ENCODE results near the gene DLGAP1. TPM values are rescaled to one million over a fixed set of nuclear protein-coding genes. Genes with fewer than 3 reads are reported as not detected.

DLGAP1 gene
- total and polyA plus RNA-seq, 2 of the 4 experiments (the other 2 are of a cell fraction) = under 0.01 to 0.09 TPM

DNA sequence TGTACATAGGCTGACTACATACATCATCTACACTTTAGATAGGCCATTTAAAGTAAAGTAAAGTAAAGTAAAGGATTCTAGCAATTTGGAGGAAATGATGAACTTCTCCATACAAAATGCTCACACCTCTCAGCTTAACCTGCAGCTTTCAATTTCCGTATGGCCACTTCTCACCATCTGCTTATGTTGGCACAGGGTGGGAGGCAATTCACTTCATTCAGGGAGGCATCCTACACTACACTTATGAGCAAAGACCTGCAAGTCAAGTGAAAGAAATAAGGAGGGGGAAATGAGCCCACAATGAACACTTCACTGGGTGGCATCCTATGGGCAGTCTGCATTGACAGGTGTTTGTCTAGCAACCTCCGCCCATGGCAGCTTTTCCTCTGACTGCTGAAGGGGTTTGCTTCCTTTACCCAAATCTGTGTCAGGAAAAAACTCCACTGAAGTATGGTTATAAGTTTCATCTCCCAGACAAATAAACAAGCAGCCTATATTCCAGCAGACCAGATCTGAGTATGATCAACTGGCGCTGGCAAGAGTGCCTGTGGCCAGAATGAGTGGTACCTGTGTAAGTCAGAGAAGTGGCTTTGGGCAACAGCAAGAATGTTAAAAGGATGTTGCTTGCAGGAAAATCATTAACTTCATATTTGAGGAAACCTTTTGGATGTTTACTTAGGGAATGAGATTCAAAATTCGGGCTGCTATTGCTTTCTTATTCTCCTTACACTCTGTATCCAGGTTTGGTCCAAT is 556.1 kb downstream of the DLGAP1 start:
- Histone ChIP-seq H3K4me1 (ENCODE audit: control insufficient read depth, insufficient read depth, low read length) (peaks cover 4% of the 10 kb centered on the region), H2BK5ac (ENCODE audit: low read depth, low read length, poor library complexity, severe bottlenecking) (no peak overlapping the region), H3K14ac (replicated peaks; ENCODE audit: low read depth, low read length) (no peak overlapping the region), H3K56ac (ENCODE audit: extremely low read depth, insufficient read depth, low read length) (no peak overlapping the region), H3K36me3 (ENCODE audit: control insufficient read depth, insufficient read depth, low read length) (no peaks in the 10 kb centered on the region), H2AK9ac (replicated peaks; ENCODE audit: low read depth, low read length, poor library complexity) (no peak overlapping the region), H3K4ac (ENCODE audit: low read depth, low read length) (no peak overlapping the region), H2BK15ac (ENCODE audit: low read depth, low read length) (no peak overlapping the region), H3K18ac (ENCODE audit: low read depth, low read length) (no peak overlapping the region), H3K9me1 (ENCODE audit: insufficient read depth, low read length) (peaks cover under 1% of the 10 kb centered on the region), H3K4me3 (ENCODE audit: insufficient read depth, low read depth, low read length) (no peak overlapping the region), H3K79me1 (ENCODE audit: low read depth in 1 of 2, low read length in 2 of 2) (no peaks in the 10 kb centered on the region), H3K27me3 (ENCODE audit: control insufficient read depth, insufficient read depth, low read length) (no peaks in the 10 kb centered on the region), H2BK120ac (ENCODE audit: low read depth, low read length) (no peak overlapping the region), H2BK20ac (ENCODE audit: low read depth, low read length) (no peak overlapping the region), H4K5ac (ENCODE audit: low read depth, low read length) (no peak overlapping the region), H2AFZ (replicated peaks; ENCODE audit: low read length, poor library complexity) (no peak overlapping the region), H4K8ac (ENCODE audit: low read depth in 2 of 2, low read length in 2 of 2) (no peak overlapping the region), H3K27ac (ENCODE audit: insufficient read depth, low read length) (no peak overlapping the region), H3K9ac (ENCODE audit: low read depth, low read length) (no peak overlapping the region), H2AK5ac (ENCODE audit: low read depth, low read length) (no peak overlapping the region), H4K20me1 (ENCODE audit: insufficient read depth, low read length) (no peaks in the 10 kb centered on the region), H3K4me2 (ENCODE audit: low read depth, low read length) (no peak overlapping the region), H3K9me3 (ENCODE audit: control insufficient read depth, insufficient read depth, low read length) (no peaks in the 10 kb centered on the region), H4K91ac (ENCODE audit: insufficient read depth, low read depth, low read length) (no peak overlapping the region), H3K23ac (ENCODE audit: low read depth, low read length) (no peak overlapping the region)
- in situ Hi-C loops (cut with MboI; ENCODE audit: low sequenced_read_pairs) = no loop called here
- DNase-seq (no peak), ATAC-seq (ENCODE audit: low read depth) (no peak)
- ChIA-PET CTCF (no interaction called here), POLR2A (ENCODE audit: unreplicated experiment) (no interaction called here)
- BruUV-seq (replicated peaks) = no TSS peak
- no CpG with 5 or more reads among the region's 4 CpGs for WGBS, 2 experiments (ENCODE audit: extremely low coverage in 2 of 2, insufficient read length in 1 of 2)
- no peak for TF ChIP-seq MAZ (IDR thresholded peaks at IDR 0.05; ENCODE audit: borderline replicate concordance, low read depth, low read length)
- dilution Hi-C loops (cut with HindIII; ENCODE audit: low sequenced_read_pairs, unreplicated experiment) = no loop called here
- intact Hi-C loops (cut with micrococcal nuclease) = no loop called here
